Activated CD8-positive, alpha-beta memory T cell treated with anti-CD3 and anti-CD28 coated beads, Interleukin-2, amount 50 U/mL, for 4 hours (primary cell): ENCODE measurements around the gene HAVCR2.
"Not testable (repeated sequence)": the region's sequence is repeated elsewhere in the genome, so short reads cannot be mapped to it uniquely, and the experiment has no call there.

Experiments
- DNase-seq: peaks from one replicate; pipeline ENCODE4 v3.0.0-alpha.2; 2020

The HAVCR2 gene

DNA sequence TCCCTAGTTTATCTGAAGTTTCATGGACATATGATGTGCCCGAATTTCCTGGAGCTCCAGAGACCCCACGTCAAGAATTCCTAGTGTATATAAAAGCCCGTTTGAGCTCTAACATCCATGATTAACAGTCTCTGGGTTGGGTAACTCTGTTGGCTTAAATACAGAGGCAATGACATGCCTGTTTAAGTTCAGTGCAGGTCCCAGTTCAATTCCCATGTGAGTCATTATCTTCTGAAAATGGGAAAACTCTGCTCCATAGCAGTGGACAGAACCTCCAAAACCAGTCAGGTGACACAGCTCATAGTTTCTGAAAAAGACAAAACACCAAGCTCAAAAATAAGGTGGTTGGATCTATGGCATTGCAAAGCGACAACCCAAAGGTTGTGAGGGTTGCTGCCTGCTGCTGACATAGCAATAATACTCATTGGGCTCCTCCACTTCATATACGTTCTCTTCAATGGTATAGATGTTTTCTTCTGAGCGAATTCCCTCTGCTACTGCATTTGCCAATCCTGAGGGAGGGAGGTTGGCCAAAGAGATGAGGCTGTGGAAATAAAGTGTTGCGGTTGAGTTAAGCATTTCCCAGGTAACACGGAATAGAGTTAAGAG lies 22.0 kb downstream of the HAVCR2 start:
- DNase-seq, result no peak

DNA sequence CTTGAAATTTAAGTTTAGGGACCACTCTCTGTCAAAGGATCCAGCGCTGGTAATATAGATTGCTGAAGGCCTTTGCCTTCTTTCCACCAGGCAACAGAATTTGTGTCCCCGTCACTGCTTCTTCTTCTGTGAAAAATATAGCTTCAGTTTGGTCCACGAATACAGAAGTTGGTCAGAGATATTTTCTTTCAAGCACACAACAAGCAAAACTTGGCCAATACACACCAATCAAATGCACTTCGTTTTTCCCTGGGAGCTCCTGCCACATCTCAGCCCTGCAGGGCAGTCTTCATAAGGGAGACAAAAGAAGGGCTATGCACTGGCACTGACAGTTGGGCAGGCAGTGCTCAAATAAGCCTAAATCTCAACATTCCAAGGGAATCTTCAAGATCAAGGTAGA lies 22.9 kb downstream of the HAVCR2 start:
- no peak for DNase-seq

- no peak for DNase-seq
Observed at GRCh38 chr5:157080286-157080685, 28.6 kb downstream of the HAVCR2 start.

DNA sequence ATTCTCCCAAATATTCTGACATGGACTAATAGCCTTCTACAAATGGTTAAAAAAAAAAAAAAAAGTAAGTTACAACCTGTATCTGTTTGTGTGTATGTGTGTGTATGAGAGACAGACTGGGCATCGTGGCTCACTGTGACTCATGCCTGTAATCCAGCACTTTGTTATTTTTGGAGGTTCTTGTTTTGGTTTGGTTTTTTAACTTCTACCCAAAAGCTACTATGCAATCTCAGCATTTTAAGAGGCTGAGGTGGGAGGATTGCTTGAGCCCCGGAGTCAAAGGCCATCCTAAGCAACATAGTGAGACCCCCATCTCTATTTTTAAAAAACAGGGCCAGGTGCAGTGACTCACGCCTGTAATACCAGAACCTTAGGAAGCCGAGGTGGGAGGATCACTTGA lies 32.3 kb downstream of the HAVCR2 start:
- no peak for DNase-seq

DNA sequence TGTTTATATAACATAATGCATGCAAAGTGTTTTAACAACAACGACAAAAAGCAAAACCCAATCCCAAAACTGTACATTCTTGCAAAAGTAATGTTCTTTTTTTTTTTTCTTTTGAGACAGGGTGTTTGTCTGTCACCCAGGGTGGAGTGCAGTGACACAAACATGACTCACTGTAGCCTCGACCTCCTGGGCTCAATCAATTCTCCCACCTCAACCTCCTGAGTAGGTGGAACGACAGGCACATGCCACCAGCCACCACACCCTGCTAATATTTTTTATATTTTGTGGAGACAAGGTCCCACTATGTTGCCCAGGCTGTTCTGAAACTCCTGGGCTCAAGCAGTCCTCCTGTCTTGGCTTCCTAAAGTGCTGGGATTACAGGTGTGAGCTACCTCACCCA lies 36.3 kb downstream of the HAVCR2 start:
- DNase-seq, result peak; percentile 21

GRCh38 chr5:157069949-157070348 lies 38.9 kb downstream of the HAVCR2 start:
- no peak for DNase-seq

GRCh38 chr5:157068785-157069184 lies 40.1 kb downstream of the HAVCR2 start:
- DNase-seq, result no peak

DNA sequence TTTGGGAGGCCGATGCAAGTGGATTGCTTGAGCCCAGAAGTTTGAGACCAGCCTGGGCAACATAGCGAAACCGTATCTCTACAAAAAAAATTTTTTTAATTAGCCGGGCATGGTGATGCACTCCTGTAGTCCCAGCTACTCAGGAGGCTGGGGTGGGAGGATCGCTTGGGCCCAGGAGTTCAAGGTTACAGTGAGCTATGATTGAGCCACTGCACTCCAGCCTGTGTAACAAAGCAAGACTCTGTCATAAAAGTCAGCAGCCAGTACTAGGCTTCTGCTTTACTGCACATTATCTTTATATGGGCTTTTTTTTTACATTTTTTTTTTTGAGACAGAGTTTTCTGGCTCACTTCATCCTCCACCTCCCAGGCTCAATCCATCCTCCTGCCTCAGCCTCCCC lies 40.5 kb downstream of the HAVCR2 start:
- DNase-seq, result no peak

GRCh38 chr5:157067005-157067404 lies 41.8 kb downstream of the HAVCR2 start:
- no peak for DNase-seq

- DNase-seq, result no peak
Observed at GRCh38 chr5:157066080-157066479, 42.8 kb downstream of the HAVCR2 start.

GRCh38 chr5:157063776-157064430 lies 44.9 kb downstream of the HAVCR2 start:
- DNase-seq, result no peak

- DNase-seq, result no peak
Observed at GRCh38 chr5:157059891-157060290, 49.0 kb downstream of the HAVCR2 start.

- no peak for DNase-seq
Observed at GRCh38 chr5:157059093-157059539, 49.7 kb downstream of the HAVCR2 start, which contains the start of gene HAVCR1. TSS of gene HAVCR1 (minus strand) at chr5:157059116. CDS start at chr5:157057943, 1,173 bp downstream.

DNA sequence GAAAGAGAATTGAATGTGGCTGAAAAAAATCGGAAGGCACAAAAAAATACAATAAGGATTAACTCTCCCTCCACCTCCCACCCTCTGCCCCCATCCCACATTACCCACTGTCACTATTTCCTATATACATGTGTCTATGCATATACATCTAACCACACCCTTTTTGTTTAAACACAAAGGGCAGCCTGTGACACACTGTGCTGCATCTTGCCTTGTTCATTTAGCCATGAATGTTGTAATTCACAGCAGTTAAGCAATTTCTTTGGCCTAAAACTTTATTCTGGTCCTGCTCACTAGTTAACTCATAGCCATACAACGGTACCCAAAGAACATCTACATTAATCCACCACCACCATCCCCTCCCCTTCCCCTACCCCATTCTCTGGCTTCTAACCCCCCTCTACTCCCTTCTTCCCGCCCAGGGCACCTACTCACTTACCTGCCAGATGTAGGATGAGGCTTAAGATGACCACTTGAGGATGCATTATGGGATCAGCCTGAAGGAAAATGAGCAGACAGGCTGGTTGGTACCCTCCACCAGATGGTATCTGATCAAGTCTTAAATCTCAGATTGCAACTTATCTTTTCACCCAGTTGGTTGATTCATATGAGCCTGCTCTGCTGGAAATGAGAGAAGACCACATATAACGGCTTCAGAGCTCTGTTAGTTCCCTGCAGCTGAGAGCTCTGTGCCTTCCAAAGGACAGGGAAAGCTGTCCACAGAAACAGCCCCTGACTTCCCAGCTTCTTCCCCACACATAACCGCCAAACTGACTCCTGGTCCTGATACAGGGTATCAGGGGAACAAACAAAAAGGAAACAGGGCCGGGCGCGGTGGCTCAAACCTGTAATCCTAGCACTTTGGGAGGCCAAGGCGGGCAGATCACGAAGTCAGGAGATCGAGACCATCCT lies 51.1 kb downstream of the HAVCR2 start:
- DNase-seq, result no peak

DNA sequence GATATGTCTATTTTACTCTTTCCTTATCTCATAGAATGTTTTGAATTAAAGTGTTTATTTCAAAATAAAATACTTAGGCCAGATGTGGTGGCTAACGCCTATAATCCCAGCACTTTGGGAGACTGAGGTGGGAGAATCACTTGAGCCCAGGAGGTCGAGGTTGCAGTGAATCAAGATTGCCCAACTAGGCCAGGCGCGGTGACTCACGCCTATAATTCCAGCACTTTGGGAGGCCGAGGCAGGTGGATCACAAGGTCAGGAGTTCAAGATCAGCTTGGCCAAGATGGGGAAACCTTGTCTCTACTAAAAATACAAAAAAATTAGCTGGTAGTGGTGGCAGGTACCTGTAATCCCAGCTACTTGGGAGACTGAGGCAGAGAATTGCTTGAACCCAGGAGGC lies 52.0 kb downstream of the HAVCR2 start:
- DNase-seq, result not testable (repeated sequence)

GRCh38 chr5:157051604-157052245 lies 57.1 kb downstream of the HAVCR2 start:
- DNase-seq, result no peak

GRCh38 chr5:157050050-157050449 lies 58.8 kb downstream of the HAVCR2 start:
- DNase-seq, result no peak

GRCh38 chr5:157049605-157050004 lies 59.2 kb downstream of the HAVCR2 start:
- DNase-seq, result no peak

DNA sequence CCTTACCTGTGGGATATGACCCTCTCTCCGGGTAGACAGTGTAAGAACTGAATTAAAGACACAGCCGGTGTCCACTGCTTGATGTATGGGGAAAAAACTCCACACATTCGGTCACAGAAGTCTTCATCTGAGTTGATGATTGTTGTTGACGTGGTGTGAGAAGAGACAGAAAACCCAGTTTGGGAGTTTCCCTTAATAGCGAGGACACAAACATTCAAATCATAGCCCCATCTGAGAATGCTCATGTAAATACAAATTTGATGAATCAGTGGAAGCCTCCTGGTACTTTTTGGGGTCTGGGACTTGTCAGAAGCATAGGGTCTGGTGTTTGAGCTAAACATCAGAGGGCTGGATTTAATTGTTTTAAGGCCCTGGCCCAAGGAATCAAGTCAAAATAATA lies 60.9 kb downstream of the HAVCR2 start:
- DNase-seq, result no peak

GRCh38 chr5:157047016-157047415 lies 61.8 kb downstream of the HAVCR2 start:
- not testable (repeated sequence) for DNase-seq

GRCh38 chr5:157046041-157046440 lies 62.8 kb downstream of the HAVCR2 start:
- DNase-seq, result no peak

- no peak for DNase-seq
Observed at GRCh38 chr5:157045601-157046000, 63.2 kb downstream of the HAVCR2 start.

- no peak for DNase-seq
Observed at GRCh38 chr5:157038568-157039187, 70.2 kb downstream of the HAVCR2 start.
